HUES48 (cell line): ENCODE measurements around the gene ACBD4.
A peak's percentile ranks its signal among the peaks of the same experiment; 100 is the strongest.

Source experiments
- H3K27ac ChIP-seq: one replicate; pipeline ENCODE4 v1.7.0; 2013; ENCODE audit warnings: low read depth, low read length, inconsistent platforms
- H3K27me3 ChIP-seq: 2 replicates; pipeline ENCODE4 v1.6.1; 2013; ENCODE audit warnings: mild to moderate bottlenecking, low read length; ENCODE audit not compliant: control insufficient read depth, insufficient read depth
- H3K36me3 ChIP-seq: 2 replicates; pipeline ENCODE4 v1.6.1; 2013; ENCODE audit warnings: low read length; ENCODE audit not compliant: control insufficient read depth, insufficient read depth
- H3K4me1 ChIP-seq: 2 replicates; pipeline ENCODE4 v1.6.1; 2013; ENCODE audit warnings: mild to moderate bottlenecking, low read length; ENCODE audit not compliant: control insufficient read depth, insufficient read depth
- H3K4me3 ChIP-seq: 2 replicates; pipeline ENCODE4 v1.5.1; 2013; ENCODE audit warnings: mild to moderate bottlenecking, low read depth, low read length
- H3K9ac ChIP-seq: 2 replicates; pipeline ENCODE4 v1.6.1; 2013; ENCODE audit warnings: mild to moderate bottlenecking, low read depth, low read length, moderate library complexity
- H3K9me3 ChIP-seq: 2 replicates; pipeline ENCODE4 v1.6.1; 2013; ENCODE audit warnings: low read length; ENCODE audit not compliant: control insufficient read depth, insufficient read depth

The ACBD4 gene

GRCh38 chr17:45164734-45165269 is 29.3 kb downstream of the ACBD4 start:
- Histone ChIP-seq H3K27ac (no peak overlapping the region), H3K9me3 (no peaks in the 10 kb centered on the region), H3K9ac (no peak overlapping the region), H3K36me3 (peaks cover 12% of the 10 kb centered on the region; the same call in 1 of the 2 replicates), H3K27me3 (no peaks in the 10 kb centered on the region), H3K4me1 (peaks cover 12% of the 10 kb centered on the region), H3K4me3 (no peak overlapping the region)

GRCh38 chr17:45168991-45169752 is 33.7 kb downstream of the ACBD4 start:
- Histone ChIP-seq H3K4me3 (no peak overlapping the region), H3K36me3 (peaks cover 17% of the 10 kb centered on the region; the same call in 1 of the 2 replicates), H3K27me3 (no peaks in the 10 kb centered on the region), H3K4me1 (peaks cover 27% of the 10 kb centered on the region), H3K27ac (no peak overlapping the region), H3K9me3 (no peaks in the 10 kb centered on the region), H3K9ac (no peak overlapping the region)

- Histone ChIP-seq H3K9me3 (no peaks in the 10 kb centered on the region), H3K36me3 (peaks cover 9% of the 10 kb centered on the region; the same call in 1 of the 2 replicates), H3K4me1 (peaks cover 27% of the 10 kb centered on the region), H3K27ac (peak overlapping the region; percentile 95), H3K27me3 (no peaks in the 10 kb centered on the region), H3K4me3 (no peak overlapping the region), H3K9ac (no peak overlapping the region)
Measured at GRCh38 chr17:45170280-45170930, 34.9 kb downstream of the ACBD4 start.

- Histone ChIP-seq H3K4me1 (peaks cover 27% of the 10 kb centered on the region), H3K27me3 (no peaks in the 10 kb centered on the region), H3K9me3 (no peaks in the 10 kb centered on the region), H3K27ac (peak overlapping the region; percentile 95), H3K9ac (peak overlapping the region; percentile 18; the same call in 1 of the 2 replicates), H3K4me3 (no peak overlapping the region), H3K36me3 (peaks cover 9% of the 10 kb centered on the region; the same call in 1 of the 2 replicates)
Measured at GRCh38 chr17:45170931-45171337, 35.4 kb downstream of the ACBD4 start.

GRCh38 chr17:45171338-45172231 is 36.1 kb downstream of the ACBD4 start:
- peak overlapping the region; percentile 51 for H3K9ac ChIP-seq
- H3K36me3 ChIP-seq, result peaks cover 9% of the 10 kb centered on the region; the same call in 1 of the 2 replicates
- no peaks in the 10 kb centered on the region for H3K9me3 ChIP-seq
- no peak overlapping the region for H3K4me3 ChIP-seq
- peak overlapping the region; percentile 95 for H3K27ac ChIP-seq
- H3K27me3 ChIP-seq, result no peaks in the 10 kb centered on the region
- peaks cover 27% of the 10 kb centered on the region for H3K4me1 ChIP-seq

GRCh38 chr17:45172232-45172540 is 36.7 kb downstream of the ACBD4 start:
- peak overlapping the region; percentile 51 for H3K9ac ChIP-seq
- peaks cover 9% of the 10 kb centered on the region; the same call in 1 of the 2 replicates for H3K36me3 ChIP-seq
- H3K9me3 ChIP-seq, result no peaks in the 10 kb centered on the region
- H3K4me3 ChIP-seq, result no peak overlapping the region
- no peaks in the 10 kb centered on the region for H3K27me3 ChIP-seq
- H3K27ac ChIP-seq, result peak overlapping the region; percentile 95
- peaks cover 27% of the 10 kb centered on the region for H3K4me1 ChIP-seq

GRCh38 chr17:45172541-45173286 is 37.2 kb downstream of the ACBD4 start:
- H3K4me3 ChIP-seq, result no peak overlapping the region
- peaks cover 9% of the 10 kb centered on the region; the same call in 1 of the 2 replicates for H3K36me3 ChIP-seq
- H3K27me3 ChIP-seq, result no peaks in the 10 kb centered on the region
- no peaks in the 10 kb centered on the region for H3K9me3 ChIP-seq
- H3K27ac ChIP-seq, result peak overlapping the region; percentile 95
- H3K4me1 ChIP-seq, result peaks cover 27% of the 10 kb centered on the region
- H3K9ac ChIP-seq, result peak overlapping the region; percentile 53; the same call in 1 of the 2 replicates

- H3K27ac ChIP-seq, result no peak overlapping the region
- H3K27me3 ChIP-seq, result no peaks in the 10 kb centered on the region
- no peaks in the 10 kb centered on the region for H3K9me3 ChIP-seq
- H3K9ac ChIP-seq, result no peak overlapping the region
- H3K36me3 ChIP-seq, result no peaks in the 10 kb centered on the region
- H3K4me1 ChIP-seq, result peaks cover 23% of the 10 kb centered on the region
- H3K4me3 ChIP-seq, result no peak overlapping the region
Measured at GRCh38 chr17:45175759-45176115, 40.2 kb downstream of the ACBD4 start.

GRCh38 chr17:45177563-45177962 is 42.1 kb downstream of the ACBD4 start:
- Histone ChIP-seq H3K9me3 (no peaks in the 10 kb centered on the region), H3K9ac (no peak overlapping the region), H3K36me3 (no peaks in the 10 kb centered on the region), H3K27me3 (no peaks in the 10 kb centered on the region), H3K27ac (no peak overlapping the region), H3K4me1 (peaks cover 6% of the 10 kb centered on the region), H3K4me3 (no peak overlapping the region)

- Histone ChIP-seq H3K9ac (no peak overlapping the region), H3K27me3 (no peaks in the 10 kb centered on the region), H3K36me3 (no peaks in the 10 kb centered on the region), H3K27ac (no peak overlapping the region), H3K4me3 (no peak overlapping the region), H3K4me1 (no peaks in the 10 kb centered on the region), H3K9me3 (no peaks in the 10 kb centered on the region)
Measured at GRCh38 chr17:45184144-45184543, 48.7 kb downstream of the ACBD4 start.
